Fibroblast of lung (primary cell): ENCODE results near the gene ZNF304.
"Not testable (repeated sequence)": the region's sequence is repeated elsewhere in the genome, so short reads cannot be mapped to it uniquely, and the experiment has no call there.

Experiments
- CTCF ChIP-seq, 2 donors: IDR thresholded peaks in 1 of 2; conservative IDR thresholded peaks in 1 of 2; 1 replicate in 1 of 2; 2 replicates in 1 of 2; pipeline ENCODE4 v1.5.1; 2011 to 2012; ENCODE audit warnings: low read length in 2 of 2, control low read depth in 1 of 2, inconsistent platforms in 1 of 2, low read depth in 1 of 2, mild to moderate bottlenecking in 1 of 2
- EZH2 ChIP-seq: IDR thresholded peaks from 2 replicates; pipeline ENCODE4 v1.5.1; 2012; ENCODE audit warnings: low read length, control low read depth, mild to moderate bottlenecking; ENCODE audit errors: missing control alignments

GRCh38 chr19:57374647-57375046 lies 23.6 kb downstream of the ZNF304 start:
- not testable (repeated sequence) for TF ChIP-seq CTCF (conservative IDR thresholded peaks at IDR 0.05 in 1 of 2, IDR thresholded peaks at IDR 0.05 in 1 of 2; ENCODE audit: low read depth in 1 of 2, low read length in 2 of 2); EZH2
